Stimulated activated memory B cell treated with anti-CD40 and anti-IgM and Interleukin-4, amounts not matched to agents 10 μg/mL and 1 μg/mL and 100 μg/mL, for 72 hours (primary cell): ENCODE results near the gene BNIP3.

Source experiments
- ATAC-seq: fragments of 150-1000 bp; cut with Tn5 transposase; 2 replicates; pipeline ENCODE4 v1.10.0; 2021
- H3K27ac Mint-ChIP-seq: one replicate; pipeline ENCODE4 v1.8.0; 2022; ENCODE audit warnings: mild to moderate bottlenecking, mixed read lengths
- H3K27me3 Mint-ChIP-seq: one replicate; pipeline ENCODE4 v1.8.0; 2022; ENCODE audit warnings: mixed read lengths
- H3K36me3 Mint-ChIP-seq: one replicate; pipeline ENCODE4 v1.8.0; 2022; ENCODE audit warnings: mixed read lengths
- H3K4me1 Mint-ChIP-seq: one replicate; pipeline ENCODE4 v1.8.0; 2022; ENCODE audit warnings: mixed read lengths
- H3K4me3 Mint-ChIP-seq: one replicate; pipeline ENCODE4 v1.8.0; 2022; ENCODE audit warnings: mild to moderate bottlenecking, moderate library complexity, mixed read lengths
- H3K9me3 Mint-ChIP-seq: one replicate; pipeline ENCODE4 v1.8.0; 2022; ENCODE audit warnings: mixed read lengths

Gene BNIP3

DNA sequence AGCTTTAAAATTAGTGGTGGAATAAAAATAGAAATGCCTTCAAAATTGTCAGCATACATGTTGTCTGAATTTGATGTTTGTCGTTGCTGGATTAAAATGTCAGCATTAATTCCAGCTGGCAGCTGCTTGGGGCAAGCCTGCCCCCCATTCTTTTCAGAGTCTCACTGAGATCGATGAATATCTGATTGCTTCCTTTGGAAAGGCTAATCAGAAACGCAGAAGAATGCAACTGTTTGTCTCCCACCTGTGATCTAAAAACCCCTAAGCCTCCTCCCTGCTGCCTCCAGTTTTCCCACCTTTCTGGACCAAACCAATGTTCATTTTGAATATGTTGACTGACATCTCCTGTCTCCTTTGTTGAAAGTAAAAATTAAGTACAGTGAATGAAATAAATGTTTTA, 27.9 kb upstream of the BNIP3 start:
- Mint-ChIP-seq H3K27me3 (peaks cover 8% of the 10 kb centered on the region), H3K36me3 (no peaks in the 10 kb centered on the region), H3K9me3 (peaks cover 3% of the 10 kb centered on the region), H3K4me3 (no peak overlapping the region), H3K27ac (no peak overlapping the region), H3K4me1 (no peaks in the 10 kb centered on the region)
- ATAC-seq: no peak

GRCh38 chr10:132007681-132008080, 26.0 kb upstream of the BNIP3 start:
- peaks cover 3% of the 10 kb centered on the region for H3K9me3 Mint-ChIP-seq
- no peak overlapping the region for H3K4me3 Mint-ChIP-seq
- H3K27me3 Mint-ChIP-seq: peaks cover 11% of the 10 kb centered on the region
- no peak overlapping the region for H3K27ac Mint-ChIP-seq
- H3K4me1 Mint-ChIP-seq: no peaks in the 10 kb centered on the region
- ATAC-seq: no peak
- H3K36me3 Mint-ChIP-seq: no peaks in the 10 kb centered on the region

- Mint-ChIP-seq H3K9me3 (peaks cover 3% of the 10 kb centered on the region), H3K27ac (no peak overlapping the region)
Observed at GRCh38 chr10:132006966-132007365, 25.2 kb upstream of the BNIP3 start.

DNA sequence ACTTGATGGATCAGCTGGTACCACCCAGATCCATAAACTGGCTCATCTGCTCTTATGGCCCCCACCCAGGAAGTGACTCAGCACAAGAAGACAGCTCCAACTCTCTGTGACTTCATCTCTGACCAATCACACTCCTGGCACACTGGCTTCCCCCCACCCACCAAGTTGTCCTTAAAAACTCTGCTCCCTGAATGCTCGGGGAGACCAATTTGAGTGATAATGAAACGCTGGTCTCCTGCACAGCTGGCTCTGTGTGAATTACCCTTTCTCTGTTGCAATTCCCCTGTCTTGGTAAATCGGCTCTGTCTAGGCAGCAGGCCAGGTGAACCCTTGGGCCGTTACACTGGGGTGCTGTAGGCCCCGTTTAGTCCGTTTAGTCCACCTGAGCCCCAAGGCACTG, 23.4 kb upstream of the BNIP3 start:
- peaks cover 3% of the 10 kb centered on the region for H3K9me3 Mint-ChIP-seq
- H3K27me3 Mint-ChIP-seq: peaks cover 20% of the 10 kb centered on the region
- ATAC-seq: no peak
- H3K4me3 Mint-ChIP-seq: no peak overlapping the region
- H3K27ac Mint-ChIP-seq: no peak overlapping the region
- H3K4me1 Mint-ChIP-seq: peaks cover 6% of the 10 kb centered on the region
- no peaks in the 10 kb centered on the region for H3K36me3 Mint-ChIP-seq

More at GRCh38 chr10:132006966-132007365, 25.2 kb upstream of the BNIP3 start:
- peaks cover 19% of the 10 kb centered on the region for H3K27me3 Mint-ChIP-seq
- H3K4me1 Mint-ChIP-seq: no peaks in the 10 kb centered on the region
- ATAC-seq: no peak
- H3K36me3 Mint-ChIP-seq: no peaks in the 10 kb centered on the region
- no peak overlapping the region for H3K4me3 Mint-ChIP-seq

DNA sequence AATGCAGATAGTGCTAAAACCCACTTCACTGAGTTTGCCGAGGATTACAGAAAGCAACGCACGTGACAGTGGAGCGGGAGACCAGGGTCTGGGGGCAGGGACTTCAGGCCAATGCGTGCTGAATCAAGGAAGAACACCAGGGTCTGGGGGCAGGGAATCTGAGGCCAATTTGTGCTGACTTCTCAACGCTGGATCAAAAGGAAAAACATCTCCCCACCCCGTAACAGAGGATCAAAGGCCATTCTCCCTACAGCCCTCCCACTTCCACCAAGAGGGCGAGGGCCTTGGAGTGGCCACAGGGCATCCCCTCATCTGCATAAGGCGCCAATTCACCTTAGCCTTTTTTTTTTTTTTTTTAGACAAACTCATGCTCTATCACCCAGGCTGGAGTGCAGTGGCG, 22.3 kb upstream of the BNIP3 start:
- ATAC-seq: no peak
- H3K27me3 Mint-ChIP-seq: peaks cover 20% of the 10 kb centered on the region
- H3K4me1 Mint-ChIP-seq: peaks cover 6% of the 10 kb centered on the region
- no peak overlapping the region for H3K4me3 Mint-ChIP-seq
- H3K36me3 Mint-ChIP-seq: no peaks in the 10 kb centered on the region
- H3K27ac Mint-ChIP-seq: no peak overlapping the region
- peaks cover 3% of the 10 kb centered on the region for H3K9me3 Mint-ChIP-seq

DNA sequence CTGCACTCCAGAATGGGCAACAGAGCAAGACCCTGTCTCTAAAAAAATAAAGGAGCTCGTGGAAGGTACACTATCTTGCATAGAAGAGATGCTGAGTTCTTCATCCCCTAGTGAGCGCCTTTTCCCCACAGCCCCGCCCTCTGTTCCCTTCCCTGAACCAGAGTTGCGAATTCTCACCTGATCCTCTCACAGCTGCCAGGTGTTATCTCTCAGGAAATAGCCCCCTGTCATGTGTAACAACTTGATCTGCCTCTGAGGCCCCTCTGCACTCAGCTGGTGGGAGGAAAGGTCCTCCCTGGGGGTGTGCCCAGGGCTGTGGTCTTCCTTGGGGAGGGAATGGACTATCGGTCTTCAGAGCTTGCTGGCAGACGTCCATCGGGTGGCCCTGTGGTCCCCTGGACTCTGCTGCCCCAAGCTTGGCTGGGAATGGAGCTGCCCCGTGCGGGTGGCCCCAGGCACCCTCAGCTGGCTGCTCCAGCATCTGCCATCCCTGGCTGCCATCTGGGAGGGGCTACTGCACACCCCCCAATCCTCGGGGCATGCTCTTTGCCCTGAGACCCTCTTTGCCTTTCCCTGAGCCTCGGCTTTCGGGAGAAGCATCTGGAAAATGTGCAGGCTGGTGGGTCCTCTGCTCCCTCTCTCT, 21.7 kb upstream of the BNIP3 start:
- H3K4me3 Mint-ChIP-seq: no peak overlapping the region
- no peak for ATAC-seq
- H3K27me3 Mint-ChIP-seq: peaks cover 20% of the 10 kb centered on the region
- H3K27ac Mint-ChIP-seq: no peak overlapping the region
- H3K4me1 Mint-ChIP-seq: peaks cover 6% of the 10 kb centered on the region
- no peaks in the 10 kb centered on the region for H3K36me3 Mint-ChIP-seq
- peaks cover 3% of the 10 kb centered on the region for H3K9me3 Mint-ChIP-seq

GRCh38 chr10:132002004-132002403, 20.3 kb upstream of the BNIP3 start:
- no peak overlapping the region for H3K27ac Mint-ChIP-seq
- no peak for ATAC-seq
- H3K4me3 Mint-ChIP-seq: no peak overlapping the region
- peaks cover 19% of the 10 kb centered on the region for H3K27me3 Mint-ChIP-seq
- peaks cover 6% of the 10 kb centered on the region for H3K4me1 Mint-ChIP-seq
- no peaks in the 10 kb centered on the region for H3K36me3 Mint-ChIP-seq
- peaks cover 3% of the 10 kb centered on the region for H3K9me3 Mint-ChIP-seq

GRCh38 chr10:132001238-132001972, 19.7 kb upstream of the BNIP3 start:
- H3K4me3 Mint-ChIP-seq: no peak overlapping the region
- H3K36me3 Mint-ChIP-seq: peaks cover 3% of the 10 kb centered on the region
- peaks cover 20% of the 10 kb centered on the region for H3K27me3 Mint-ChIP-seq
- peaks cover 3% of the 10 kb centered on the region for H3K9me3 Mint-ChIP-seq
- peaks cover 6% of the 10 kb centered on the region for H3K4me1 Mint-ChIP-seq
- no peak for ATAC-seq
- H3K27ac Mint-ChIP-seq: no peak overlapping the region

DNA sequence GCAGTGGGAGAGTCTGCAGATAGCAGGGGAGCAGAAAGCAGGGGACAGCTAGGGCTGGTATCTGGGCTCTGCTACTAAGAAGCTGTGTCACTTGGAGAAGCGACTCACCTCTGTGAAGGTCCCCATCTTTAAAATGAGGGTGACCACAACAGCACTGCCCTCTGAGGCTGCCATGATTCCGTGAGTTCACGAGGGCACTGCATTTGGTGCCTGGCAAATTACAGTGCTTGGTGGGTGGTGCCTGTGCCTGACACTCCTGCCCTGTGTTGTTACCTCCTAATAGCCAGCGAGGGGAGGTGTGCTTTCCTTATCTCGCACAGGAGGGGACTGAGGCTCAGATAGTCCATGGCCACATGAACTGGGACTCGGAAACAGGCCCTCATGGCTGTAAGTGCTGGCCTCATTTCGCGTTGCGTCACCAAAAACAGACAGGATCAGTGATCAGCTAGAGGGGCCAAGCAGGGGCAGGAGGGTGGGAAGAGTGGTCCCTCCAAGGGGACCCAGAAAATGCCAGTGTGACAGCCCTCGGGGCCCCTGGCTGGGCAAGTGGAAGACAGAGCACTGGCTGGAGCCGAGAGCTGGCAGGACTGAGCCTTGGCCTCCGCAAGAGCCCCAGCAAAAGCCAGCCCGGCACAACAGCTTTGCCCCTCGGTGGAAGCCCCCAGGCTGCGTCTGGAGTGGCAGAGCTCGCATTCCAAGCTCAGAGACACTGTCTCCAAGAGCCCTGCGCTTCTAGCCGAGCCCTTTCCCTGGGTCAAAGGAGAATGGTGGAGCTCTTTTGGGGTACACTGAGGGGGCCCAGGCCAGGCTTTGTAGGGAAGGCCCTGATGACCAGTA, 17.3 kb upstream of the BNIP3 start:
- peaks cover 24% of the 10 kb centered on the region for H3K27me3 Mint-ChIP-seq

DNA sequence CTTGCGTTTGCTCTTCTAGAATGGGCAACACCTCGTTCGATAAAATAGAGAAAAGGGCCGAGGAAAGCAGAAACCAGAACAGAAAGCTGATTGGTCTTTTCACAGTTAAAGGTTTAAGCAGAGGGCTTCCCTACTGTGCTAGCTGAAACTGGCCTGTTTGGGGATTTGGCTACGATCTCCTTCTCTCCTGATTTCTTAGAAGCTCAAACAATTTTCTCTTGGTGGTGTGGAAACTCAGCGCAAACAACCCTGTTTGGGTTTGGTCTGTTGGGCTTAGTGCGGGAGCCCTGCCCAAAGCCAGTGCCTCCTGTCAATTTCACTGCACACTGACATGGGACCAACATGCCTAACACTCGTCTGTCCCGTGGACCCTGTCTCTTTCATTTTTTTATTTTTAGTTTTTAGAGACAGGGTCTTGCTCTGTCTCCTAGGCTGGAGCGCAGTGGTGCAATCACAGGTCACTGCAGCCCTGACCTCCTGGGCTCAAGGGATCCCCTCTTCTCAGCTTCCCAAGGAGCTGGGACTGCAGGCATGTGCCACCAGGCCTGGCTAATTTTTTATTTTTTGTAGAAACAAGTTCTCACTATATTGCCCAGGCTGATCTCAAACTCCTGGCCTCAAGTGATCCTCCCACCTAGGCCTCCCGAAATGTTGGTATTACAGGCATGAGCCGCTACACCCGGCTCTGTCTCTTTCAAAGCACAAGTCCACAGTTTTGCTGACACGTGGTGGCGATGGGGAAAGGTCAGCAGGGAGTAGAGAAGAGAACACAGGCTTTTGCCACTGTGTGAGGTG, 16.5 kb upstream of the BNIP3 start:
- ATAC-seq: no peak

More for the DNA sequence above, 17.3 kb upstream of the BNIP3 start:
- H3K4me1 Mint-ChIP-seq: peaks cover 6% of the 10 kb centered on the region
- ATAC-seq: peak; percentile 19
- no peaks in the 10 kb centered on the region for H3K9me3 Mint-ChIP-seq
- no peak overlapping the region for H3K4me3 Mint-ChIP-seq
- H3K36me3 Mint-ChIP-seq: peaks cover 4% of the 10 kb centered on the region
- H3K27ac Mint-ChIP-seq: no peak overlapping the region

DNA sequence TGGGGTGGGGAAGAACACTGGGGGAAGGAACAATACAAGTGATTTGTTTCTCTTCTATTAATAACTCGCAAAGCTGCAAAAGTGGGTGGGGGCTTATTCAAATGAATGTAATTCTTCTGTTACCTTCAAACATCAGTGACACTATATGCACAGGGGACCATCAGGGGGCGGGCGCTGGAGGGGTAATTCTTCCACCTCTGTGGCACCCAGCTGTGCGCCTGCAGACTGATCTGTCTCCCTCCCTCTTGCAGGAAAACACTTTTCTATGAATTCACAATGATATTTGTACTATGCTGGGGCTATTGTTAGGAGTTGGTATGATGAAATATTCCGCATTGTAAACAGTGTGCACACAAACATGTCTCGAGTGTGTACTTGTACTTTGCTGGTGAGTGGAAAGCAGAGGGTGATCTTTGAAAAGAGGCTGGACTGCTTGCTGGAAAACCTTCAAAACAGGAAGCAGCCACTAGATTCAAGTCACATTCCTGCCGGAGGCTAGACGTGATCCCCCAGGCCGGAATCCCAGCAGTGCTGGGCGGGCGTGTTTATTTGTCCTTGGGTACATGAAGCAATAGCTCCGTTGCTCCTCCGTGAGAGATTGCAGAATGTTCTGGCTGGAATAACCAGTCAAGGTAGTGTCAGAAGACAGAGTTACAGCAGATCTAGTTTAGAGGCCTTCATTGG, 15.8 kb upstream of the BNIP3 start:
- no peak for ATAC-seq
- Mint-ChIP-seq H3K9me3 (no peaks in the 10 kb centered on the region), H3K4me1 (peaks cover 6% of the 10 kb centered on the region), H3K27ac (no peak overlapping the region), H3K27me3 (peaks cover 18% of the 10 kb centered on the region), H3K4me3 (no peak overlapping the region), H3K36me3 (peaks cover 4% of the 10 kb centered on the region)

More for the DNA sequence above, 16.5 kb upstream of the BNIP3 start:
- H3K4me3 Mint-ChIP-seq: no peak overlapping the region
- no peaks in the 10 kb centered on the region for H3K9me3 Mint-ChIP-seq
- peaks cover 6% of the 10 kb centered on the region for H3K4me1 Mint-ChIP-seq
- H3K27ac Mint-ChIP-seq: no peak overlapping the region
- H3K27me3 Mint-ChIP-seq: peaks cover 24% of the 10 kb centered on the region
- peaks cover 4% of the 10 kb centered on the region for H3K36me3 Mint-ChIP-seq

- Mint-ChIP-seq H3K27me3 (peaks cover 11% of the 10 kb centered on the region), H3K27ac (no peak overlapping the region), H3K4me3 (no peak overlapping the region), H3K4me1 (peaks cover 6% of the 10 kb centered on the region), H3K36me3 (peaks cover 4% of the 10 kb centered on the region), H3K9me3 (no peaks in the 10 kb centered on the region)
- no peak for ATAC-seq
Observed at GRCh38 chr10:131996466-131997365, 15.0 kb upstream of the BNIP3 start.

GRCh38 chr10:131994435-131994834, 12.7 kb upstream of the BNIP3 start:
- peaks cover 4% of the 10 kb centered on the region for H3K36me3 Mint-ChIP-seq
- ATAC-seq: no peak
- H3K4me3 Mint-ChIP-seq: no peak overlapping the region
- H3K27me3 Mint-ChIP-seq: peaks cover 11% of the 10 kb centered on the region
- no peak overlapping the region for H3K27ac Mint-ChIP-seq
- no peaks in the 10 kb centered on the region for H3K9me3 Mint-ChIP-seq
- H3K4me1 Mint-ChIP-seq: no peaks in the 10 kb centered on the region
